GM19463 (cell line): ENCODE measurements around the gene PLCL1.
A peak's percentile ranks its signal among the peaks of the same experiment; 100 is the strongest.

ENCODE experiments used
- ATAC-seq: cut with Tn5 transposase; IDR thresholded peaks from one replicate; pipeline ENCODE4 v1.9.1; 2021; ENCODE audit warnings: mild to moderate bottlenecking, moderate library complexity; ENCODE audit not compliant: unreplicated experiment

The PLCL1 gene

GRCh38 chr2:197949224-197949623 is 144.8 kb downstream of the PLCL1 start:
- no peak for ATAC-seq

- no peak for ATAC-seq
These were observed 145.6 kb downstream of the PLCL1 start for GRCh38 chr2:197950006-197950405.

DNA sequence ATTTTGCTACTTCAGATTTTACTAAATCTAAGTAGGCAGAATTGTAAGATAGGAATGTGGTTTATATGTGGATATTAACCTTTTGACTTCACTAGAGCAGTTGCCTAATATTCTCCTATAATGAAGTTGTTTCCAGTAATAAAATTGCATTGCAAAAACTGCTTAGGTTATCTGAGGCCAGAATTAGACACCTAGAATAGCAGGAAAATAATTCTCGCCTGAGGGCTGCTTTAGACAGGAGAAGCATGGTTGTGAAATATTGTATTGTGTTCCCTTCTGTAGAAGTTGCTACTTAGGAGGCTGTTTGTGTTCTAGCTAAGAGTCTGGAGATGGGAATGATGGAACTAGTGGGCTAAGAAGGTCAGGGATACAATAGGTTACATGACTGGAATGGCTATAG is 146.3 kb downstream of the PLCL1 start:
- no peak for ATAC-seq

DNA sequence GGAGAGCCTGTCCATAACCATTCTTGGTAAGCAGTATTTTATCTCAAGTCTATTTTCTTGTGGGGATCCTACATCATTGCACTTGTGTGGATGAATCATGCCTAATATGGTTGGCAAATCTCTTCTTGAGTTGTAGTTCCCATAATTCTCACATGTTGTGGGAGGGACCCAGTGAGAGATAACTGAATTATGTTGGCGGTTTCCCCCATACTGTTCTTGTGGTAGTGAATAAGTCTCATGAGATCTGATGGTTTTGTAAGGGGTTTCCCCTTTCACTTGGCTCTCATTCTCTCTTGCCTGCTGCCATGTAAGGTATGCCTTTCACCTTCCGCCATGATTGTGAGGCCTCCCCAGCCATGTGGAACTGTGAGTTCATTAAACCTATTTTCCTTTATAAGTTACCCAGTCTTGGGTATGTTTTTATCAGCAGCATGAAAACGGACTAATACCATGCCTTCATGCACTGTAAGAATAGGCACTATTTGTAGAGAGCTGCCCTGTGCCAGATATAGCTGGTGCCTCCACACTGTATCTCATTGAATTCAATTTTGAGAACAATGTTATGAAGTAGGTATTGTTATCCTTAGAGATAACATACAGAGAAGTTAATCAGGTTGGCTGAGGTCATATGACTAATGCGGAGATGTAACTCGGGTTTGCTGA is 148.3 kb downstream of the PLCL1 start:
- peak; percentile 67 for ATAC-seq

DNA sequence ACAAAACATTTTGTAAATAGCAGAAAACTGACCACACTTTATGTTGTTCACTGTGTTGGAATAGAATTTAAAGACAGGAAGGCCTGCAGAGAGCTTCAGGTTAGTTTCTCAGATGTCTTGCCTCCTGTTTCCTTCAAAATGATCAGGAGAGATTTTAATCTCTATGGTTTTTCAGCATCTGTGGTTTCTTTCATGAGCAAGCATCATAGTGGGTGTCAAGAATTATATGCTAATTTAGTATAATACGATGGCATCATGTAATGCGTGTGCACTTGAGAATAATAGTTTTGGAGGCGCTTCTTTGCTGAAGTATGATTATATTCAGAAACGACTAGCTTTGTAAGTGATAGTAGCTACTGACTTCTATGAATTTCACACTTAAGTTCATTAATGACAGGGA is 149.9 kb downstream of the PLCL1 start:
- no peak for ATAC-seq

DNA sequence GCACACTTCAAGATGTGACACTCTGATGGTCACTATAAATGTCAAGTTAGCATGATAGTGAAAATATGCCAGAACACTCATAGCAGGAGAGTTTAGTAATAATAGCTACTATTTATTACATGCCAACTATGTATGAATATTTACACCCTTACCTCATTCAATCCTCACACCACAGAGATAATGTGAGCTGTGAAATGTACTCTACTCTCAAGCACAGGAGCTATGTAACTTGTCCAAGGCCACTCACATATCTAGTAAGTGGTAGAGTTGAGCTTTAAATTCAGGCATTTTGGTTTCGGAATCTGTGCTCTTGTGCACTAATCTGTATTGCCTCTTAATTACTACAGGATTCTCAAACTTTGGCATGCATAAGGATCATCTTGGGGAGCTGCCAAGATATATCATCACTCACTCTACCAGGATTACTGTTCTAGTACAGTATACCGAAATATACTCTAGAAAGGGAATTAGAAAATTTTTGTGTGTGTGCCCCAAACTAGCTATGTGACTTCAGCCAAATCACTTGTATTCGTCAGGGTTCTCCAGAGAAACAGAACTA is 154.3 kb downstream of the PLCL1 start:
- ATAC-seq: no peak

- no peak for ATAC-seq
These were observed 155.0 kb downstream of the PLCL1 start for GRCh38 chr2:197959383-197959782.

DNA sequence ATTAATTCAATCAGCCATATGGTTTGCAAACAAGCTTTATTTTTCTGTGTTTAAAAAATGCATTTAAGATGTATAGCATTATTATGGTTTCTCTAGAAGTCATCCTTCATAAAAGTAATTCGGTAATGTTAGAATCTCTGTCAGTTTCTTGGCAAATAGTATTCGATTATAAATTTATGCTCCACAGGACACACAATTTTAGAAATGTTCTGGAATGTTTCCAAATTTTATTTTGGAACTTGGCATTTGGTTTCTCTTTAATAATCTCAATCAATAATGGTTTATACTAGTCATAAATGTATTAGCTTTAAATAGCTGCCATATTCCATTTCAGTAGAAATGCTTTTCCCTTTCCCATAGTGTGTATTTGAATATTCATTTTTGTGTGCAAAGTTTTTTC is 156.4 kb downstream of the PLCL1 start:
- ATAC-seq: no peak

DNA sequence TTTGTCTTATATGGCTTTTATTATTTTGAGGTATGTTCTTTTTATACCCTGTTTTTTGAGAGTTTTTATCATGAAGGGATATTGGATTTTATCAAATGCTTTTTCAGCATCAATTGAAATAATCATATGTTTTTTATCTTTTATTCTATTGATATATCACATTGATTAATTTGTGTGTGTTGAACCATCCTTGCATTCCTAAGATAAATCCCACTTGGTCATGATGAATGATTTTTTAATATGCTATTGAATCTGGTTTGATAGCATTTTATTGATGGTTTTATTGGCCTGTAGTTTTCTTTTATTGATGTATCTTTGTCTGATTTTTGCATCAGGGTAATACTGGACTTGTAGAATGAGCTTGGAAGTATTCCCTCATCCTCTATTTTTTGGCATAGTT is 160.3 kb downstream of the PLCL1 start:
- no peak for ATAC-seq

GRCh38 chr2:197965756-197966155 is 161.4 kb downstream of the PLCL1 start:
- no peak for ATAC-seq

- no peak for ATAC-seq
These were observed 165.0 kb downstream of the PLCL1 start for GRCh38 chr2:197969391-197969893.

GRCh38 chr2:197972061-197972460 is 167.7 kb downstream of the PLCL1 start:
- ATAC-seq: no peak

DNA sequence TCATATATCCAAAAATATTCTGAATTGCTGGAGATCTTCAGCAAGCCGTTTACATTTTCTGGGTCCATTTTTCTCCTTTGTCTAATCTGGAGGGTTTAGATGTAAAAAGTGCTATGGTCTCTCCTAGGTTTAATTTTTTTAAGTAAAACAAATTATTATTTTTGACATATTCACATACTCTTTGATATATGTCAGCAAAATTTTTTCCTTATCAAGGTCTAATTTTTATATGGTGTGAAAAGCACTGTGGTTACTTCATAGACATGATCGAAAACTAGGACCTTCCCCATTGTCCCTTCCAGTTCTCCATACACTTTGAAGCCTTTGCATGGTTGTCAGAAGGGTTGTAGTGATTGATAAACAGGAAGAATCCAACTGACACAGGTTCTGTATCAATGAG is 168.2 kb downstream of the PLCL1 start:
- ATAC-seq: no peak

GRCh38 chr2:197973772-197974171 is 169.4 kb downstream of the PLCL1 start:
- no peak for ATAC-seq

- ATAC-seq: no peak
These were observed 171.6 kb downstream of the PLCL1 start for GRCh38 chr2:197975931-197976519.

- ATAC-seq: no peak
These were observed 174.6 kb downstream of the PLCL1 start for GRCh38 chr2:197978971-197979370.

- no peak for ATAC-seq
These were observed 178.2 kb downstream of the PLCL1 start for GRCh38 chr2:197982565-197982964.

GRCh38 chr2:197985029-197985638 is 180.7 kb downstream of the PLCL1 start:
- ATAC-seq: no peak

GRCh38 chr2:197986977-197987376 is 182.6 kb downstream of the PLCL1 start:
- ATAC-seq: no peak

GRCh38 chr2:197990356-197990755 is 186.0 kb downstream of the PLCL1 start:
- no peak for ATAC-seq

DNA sequence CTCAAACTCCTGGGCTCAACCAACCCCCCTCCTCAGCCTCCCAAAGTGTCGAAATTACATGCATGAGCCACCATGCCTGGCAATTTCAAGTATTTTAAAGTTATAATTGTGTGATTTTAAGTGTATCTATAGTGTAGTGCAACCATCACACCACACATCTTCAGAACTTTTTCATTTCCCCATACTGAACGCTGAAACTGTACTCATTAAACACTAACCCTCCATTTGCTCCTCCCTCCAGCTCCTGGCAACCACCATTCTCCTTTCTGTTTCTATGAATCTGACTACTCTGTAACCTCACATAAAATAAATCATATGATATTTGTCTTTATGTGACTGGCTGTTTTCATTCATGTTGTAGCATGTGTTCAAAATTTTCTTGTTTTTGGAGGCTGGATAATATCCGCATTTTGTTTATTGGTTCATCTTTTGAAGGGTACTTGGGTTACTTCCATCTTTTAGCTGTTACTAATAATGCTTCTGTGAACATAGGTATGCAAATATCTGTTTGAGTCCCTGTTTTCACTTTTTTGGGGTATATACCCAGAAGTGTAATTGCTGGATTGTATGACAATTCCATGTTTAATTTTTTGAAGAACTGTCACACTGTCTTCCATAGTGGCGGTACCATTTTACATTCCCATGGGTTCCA is 188.2 kb downstream of the PLCL1 start:
- ATAC-seq: peak; percentile 81
